Left renal pelvis (tissue), 4 donors: ENCODE data around the gene FERMT2. TPM values are rescaled to one million over a fixed set of nuclear protein-coding genes. Genes with fewer than 3 reads are reported as not detected.

Experiments used
- DNase-seq, 4 donors: peaks; one replicate each; pipeline ENCODE4 v3.0.0-alpha.2; 2013; ENCODE audit warnings: low read depth in 4 of 4, low spot score in 3 of 4
- polyA plus RNA-seq, 4 donors: library from polyadenylated mRNA; unstranded; fragments of 120-200 nt; gene quantifications; one replicate each; pipeline ENCODE4 v1.2.1, GENCODE V29; 2013; ENCODE audit not compliant: insufficient read length in 4 of 4

The FERMT2 gene
- polyA plus RNA-seq = 100 to 1,000 TPM; 148 to 201 (median 161) TPM

GRCh38 chr14:52950898-52951680 is at the start of gene FERMT2:
FERMT2 (minus strand) TSS chr14:52951050; CDS start chr14:52950568, 482 bp downstream.
- peak; percentile 60 to 81 (median 80) for DNase-seq

DNA sequence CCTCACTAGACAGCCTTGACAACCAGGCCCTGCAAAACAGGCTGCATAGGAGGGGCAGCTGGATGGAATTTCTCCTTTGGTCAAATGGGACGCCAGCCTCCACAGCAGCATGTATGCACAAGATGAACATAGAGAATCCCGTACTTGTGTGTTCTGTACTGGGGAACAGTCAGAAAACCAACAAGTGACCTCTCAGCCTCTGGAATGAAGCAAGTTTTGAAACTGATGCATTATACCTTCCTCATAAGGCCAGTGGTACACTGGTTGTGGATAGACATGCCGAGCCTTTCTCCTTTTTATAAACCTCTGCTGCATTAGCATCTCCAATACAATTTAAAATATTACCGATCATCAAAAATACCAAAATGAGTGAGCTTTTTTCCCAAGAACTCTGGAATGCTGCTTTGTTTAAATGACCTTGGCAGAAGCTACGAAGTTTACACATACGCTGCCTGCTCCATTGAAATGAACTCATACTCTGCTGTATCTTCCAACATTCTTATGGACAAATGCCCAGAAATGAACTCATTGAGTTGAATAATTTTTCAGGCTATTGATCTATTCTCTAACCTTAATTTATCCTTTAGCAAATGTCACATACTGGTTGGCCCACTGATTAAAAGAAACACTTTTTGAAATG is 47.6 kb upstream of the FERMT2 start:
- no peak for DNase-seq

DNA sequence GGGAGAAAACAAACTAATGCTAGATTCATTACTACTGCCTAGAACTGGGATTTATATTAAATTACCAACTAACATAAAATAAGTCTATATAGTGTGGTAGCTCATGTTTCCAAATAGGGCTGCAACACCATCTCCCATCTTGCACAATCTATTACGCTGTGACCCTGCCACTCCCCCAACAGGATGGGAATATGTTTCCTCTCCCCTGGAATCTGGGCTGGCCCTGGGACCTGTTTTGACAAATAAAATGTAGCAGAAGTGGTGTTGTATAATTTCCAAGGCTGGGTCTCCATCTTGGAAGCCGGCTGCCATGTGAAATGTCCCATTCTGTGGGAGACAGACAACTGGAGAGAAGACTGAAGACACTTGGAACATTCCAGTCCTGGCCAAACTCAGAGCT is 45.6 kb upstream of the FERMT2 start:
- DNase-seq = no peak

DNA sequence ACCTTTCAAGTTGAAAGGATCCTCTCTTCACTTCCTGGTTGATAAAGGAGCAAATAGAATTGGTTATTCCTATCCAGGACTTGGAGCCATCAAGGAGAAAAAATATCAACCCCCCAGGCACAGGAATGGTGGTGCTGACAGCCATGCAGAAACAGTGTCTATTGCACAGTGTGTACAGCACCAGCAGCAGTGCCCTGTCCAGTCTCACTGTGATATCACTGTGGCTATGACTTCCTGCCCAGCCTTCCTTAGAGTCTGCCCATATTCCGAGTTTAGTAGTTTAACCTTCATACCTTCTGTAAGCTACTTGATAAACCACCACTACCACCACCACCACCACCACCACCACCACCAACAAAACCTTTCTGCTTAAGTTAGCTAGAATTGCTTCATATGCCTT is 45.1 kb upstream of the FERMT2 start:
- no peak for DNase-seq

DNA sequence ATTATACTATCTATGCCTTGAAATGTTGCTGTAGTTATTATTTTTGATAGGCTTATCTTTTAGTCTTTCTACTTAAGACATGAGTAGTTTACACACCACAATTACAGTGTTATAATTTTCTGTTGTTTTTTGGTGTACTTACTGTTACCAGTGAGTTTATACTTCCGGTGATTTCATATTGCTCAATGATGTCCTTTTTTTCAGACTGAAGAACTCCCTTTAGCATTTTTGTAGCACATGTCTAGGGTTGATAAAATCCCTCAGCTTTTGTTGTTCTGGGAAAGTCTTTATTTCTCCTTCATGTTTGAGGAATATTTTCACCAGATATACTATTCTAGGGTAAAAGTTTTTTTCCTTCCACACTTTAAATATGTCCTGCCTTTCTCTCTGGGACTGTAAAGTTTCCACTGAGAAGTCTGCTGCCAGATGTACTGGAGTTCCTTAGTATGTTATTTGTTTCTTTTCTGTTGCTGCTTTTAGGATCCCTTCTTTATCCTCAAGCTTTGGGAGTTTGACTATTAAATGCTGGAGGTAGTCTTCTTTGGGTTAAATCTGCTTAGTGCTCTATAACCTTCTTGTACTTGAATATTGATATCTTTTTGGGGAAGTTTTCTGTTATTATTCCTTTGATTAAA is 41.5 kb upstream of the FERMT2 start:
- DNase-seq = no peak

DNA sequence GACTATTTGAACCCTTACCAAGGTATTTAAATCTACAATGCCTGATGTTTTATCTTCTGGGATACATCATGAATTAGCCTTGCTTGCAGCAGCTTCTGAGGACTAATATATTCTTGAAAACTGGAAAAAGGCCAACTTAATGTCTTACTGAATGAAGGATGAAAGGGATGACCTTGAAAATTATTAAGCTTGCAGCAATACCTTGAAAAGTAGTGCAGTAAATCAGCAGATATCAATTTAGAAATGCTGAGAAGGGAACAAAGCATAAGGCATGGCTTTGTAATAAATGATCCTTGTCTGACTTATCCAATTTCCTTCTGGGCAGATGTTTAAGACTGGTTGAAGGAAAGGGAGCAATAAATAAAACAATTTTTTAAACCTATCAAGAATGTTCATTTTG is 37.3 kb upstream of the FERMT2 start:
- DNase-seq = no peak

- no peak for DNase-seq
Observed at GRCh38 chr14:52987514-52987913, 36.7 kb upstream of the FERMT2 start.

- DNase-seq = no peak
Observed at GRCh38 chr14:52987042-52987441, 36.2 kb upstream of the FERMT2 start.

DNA sequence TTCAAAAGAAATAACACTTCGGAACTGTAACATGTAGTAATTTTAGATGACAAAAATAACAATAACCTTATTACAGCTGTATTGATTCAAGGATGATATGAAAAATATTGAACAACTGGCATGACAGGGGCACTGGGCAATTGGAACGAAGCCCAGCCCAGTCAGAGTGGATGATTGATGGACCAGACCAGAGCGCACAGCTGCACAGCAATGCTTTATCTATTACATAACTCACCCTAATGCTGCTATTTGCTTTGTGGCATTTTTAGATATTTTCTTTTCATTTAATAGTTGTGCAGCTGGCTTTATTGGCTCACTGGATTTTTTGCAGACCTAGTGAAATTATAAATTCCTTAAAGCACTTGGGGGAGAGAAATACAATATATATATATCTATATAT is 26.9 kb upstream of the FERMT2 start:
- no peak for DNase-seq

GRCh38 chr14:52974406-52974805 is 23.6 kb upstream of the FERMT2 start:
- DNase-seq = no peak

DNA sequence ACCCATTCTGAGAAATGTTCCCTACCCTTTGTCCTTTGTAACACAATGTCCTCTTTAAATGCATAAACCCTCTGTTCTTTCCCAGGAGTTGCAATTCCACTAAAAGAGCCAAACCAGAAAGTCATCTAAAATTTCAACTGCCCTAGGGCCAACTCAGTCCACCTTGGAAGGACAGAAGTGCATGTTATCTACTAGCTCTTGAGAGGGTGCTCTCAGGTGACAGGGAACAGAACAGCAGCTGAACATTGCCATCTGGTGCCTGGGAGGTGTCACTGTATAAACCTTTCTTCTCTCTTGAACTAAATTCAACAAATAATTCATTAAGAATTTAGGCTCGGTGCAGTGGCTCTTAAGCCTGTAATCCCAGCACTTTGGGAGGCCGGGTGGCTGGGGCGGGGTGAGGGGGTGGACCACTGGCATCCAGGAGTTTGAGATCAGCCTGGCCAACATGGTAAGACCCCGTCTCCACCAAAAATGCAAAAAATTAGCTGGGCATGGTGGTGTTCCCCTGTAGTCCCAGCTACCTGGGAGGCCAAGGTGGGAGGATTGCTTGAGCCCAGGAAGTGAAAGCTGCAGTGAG is 10.3 kb upstream of the FERMT2 start:
- peak; percentile 20 to 38 (median 30) for DNase-seq

GRCh38 chr14:52960627-52961026 is 9.8 kb upstream of the FERMT2 start:
- DNase-seq = no peak

- DNase-seq = no peak
Observed at GRCh38 chr14:52954346-52955214, 3.7 kb upstream of the FERMT2 start.

DNA sequence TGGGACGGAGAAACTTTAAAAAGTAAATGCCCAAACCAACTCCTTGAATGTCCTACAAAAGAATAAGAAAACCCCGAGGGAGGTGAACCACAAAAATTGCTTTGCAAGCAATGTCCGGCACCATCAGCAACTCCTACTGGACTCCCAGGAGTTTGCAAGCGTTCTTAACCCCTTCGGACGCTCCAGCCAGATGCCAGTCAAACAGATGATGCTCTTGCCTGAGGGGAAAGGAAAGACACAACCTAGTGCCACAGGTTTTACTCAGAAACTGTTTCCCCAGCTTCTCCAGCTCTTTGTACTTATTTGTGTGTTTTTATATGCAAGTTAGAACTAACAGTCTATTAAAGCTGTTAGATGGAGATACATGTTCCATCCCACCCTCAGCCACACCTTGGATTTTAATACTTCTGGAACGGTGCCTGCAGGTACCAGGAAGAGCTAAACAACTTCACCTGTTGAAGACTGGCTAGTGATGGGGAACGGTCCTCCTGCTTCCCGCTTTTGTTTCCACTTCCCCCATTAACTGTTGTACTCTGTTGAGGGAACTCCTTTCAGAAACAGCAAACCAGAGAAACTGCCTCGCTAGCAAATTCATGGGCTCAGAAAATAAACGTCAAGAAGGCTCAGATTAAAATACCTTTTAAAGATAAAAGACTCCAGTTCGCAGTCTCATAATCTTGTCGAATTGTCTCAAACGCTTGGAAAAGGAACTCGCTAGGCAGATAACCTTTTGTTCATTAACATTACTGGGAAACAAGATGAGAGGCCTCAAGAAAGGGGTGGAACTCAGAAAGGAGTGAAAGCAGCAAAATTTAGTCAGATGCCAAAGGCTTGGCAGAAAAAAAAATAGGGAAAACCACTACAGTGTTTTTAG is 1.1 kb upstream of the FERMT2 start:
- DNase-seq = peak; percentile 54 to 68 (median 60)

GRCh38 chr14:52950410-52950897 is 396 bp downstream of the FERMT2 start:
- peak in 2 of 4 donors; percentile 45 to 58 for DNase-seq

- DNase-seq = peak in 1 of 4 donors; percentile 27
Observed at GRCh38 chr14:52949711-52950409, 990 bp downstream of the FERMT2 start.

DNA sequence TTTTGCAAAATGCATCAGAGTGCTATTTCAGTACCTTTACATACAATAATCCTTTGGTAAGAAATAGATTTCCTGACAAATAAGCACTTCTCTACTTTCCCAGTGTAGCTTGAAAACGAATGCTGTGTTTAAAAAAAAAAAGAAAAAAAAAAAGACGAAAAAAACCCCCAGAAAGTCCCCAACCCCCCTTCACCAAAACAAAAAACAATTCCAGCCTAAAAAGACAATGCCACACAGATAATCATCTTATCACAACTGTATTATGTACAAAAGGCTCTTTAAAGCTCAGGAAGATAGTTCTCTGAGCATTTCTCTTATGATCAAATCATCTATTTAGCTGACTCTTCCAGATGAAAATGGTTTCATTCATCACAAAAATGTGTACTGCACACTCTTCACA is 1.6 kb downstream of the FERMT2 start:
- no peak for DNase-seq

DNA sequence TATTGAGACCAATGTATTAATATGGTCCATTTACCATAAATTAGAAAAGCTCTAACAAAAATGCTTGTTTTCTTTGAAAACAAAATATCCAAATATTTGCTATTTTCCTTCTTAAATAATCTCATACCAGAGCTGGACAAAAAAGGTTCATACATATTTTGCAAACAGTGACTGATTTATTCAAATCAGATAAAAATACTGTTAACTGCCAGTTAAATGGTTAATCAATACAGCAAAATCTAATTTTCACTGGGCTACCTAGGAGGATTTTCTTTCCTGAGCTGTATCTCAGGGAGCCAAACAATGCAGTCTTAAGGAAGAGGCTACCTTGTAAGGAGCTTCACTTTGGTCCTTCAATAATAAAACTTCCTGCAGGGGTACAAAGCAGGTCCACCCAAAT is 2.0 kb downstream of the FERMT2 start:
- DNase-seq = no peak

DNA sequence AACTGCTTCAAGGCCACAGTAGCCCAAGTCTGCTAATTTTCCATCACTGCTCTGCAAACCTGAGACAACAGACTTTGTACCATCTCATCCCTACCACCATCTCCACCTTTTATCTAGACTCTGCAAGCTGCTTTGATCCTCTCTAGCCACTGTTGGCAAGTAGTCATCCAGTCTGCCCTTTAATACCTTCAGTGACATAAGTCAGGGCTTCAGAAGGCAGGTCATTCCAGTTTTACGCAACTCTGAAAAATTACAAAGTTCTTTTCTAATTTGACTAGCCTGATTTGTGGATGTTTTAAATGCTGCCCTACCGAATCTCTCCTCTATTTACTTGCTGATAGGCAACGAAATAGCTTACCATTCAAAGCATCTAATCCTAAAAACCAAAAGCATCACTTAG is 2.8 kb downstream of the FERMT2 start:
- DNase-seq = no peak
